ENCODE results near the gene PLEKHM2. TPM values are rescaled to one million over a fixed set of nuclear protein-coding genes. Genes with fewer than 3 reads are reported as not detected.

PLEKHM2 gene
- total RNA-seq, 2 experiments from 2014 or later: 46.5 to 48.1 TPM

Other genes starting within 250 kb of the PLEKHM2 start
- gene CTRC, start 245.9 kb upstream of the PLEKHM2 start, total RNA-seq: under 1 TPM in 1 of 2 experiments, not detected in 1; 0.31 TPM
- gene CELA2A, start 227.6 kb upstream of the PLEKHM2 start, total RNA-seq: not detected
- not detected for gene CELA2B, start 208.2 kb upstream of the PLEKHM2 start, total RNA-seq
- gene CASP9, start 160.1 kb upstream of the PLEKHM2 start, total RNA-seq: 10 to 100 TPM; 10.5 to 11.5 TPM
- gene DNAJC16, start 157.5 kb upstream of the PLEKHM2 start, total RNA-seq: 10 to 100 TPM; 10.0 to 10.4 TPM
- gene AGMAT, start 99.3 kb upstream of the PLEKHM2 start, total RNA-seq: 10 to 100 TPM; 13.9 to 15.2 TPM
- 10 to 100 TPM; 26.3 to 28.2 TPM for gene DDI2, start 66.9 kb upstream of the PLEKHM2 start, total RNA-seq
- gene SLC25A34, start 51.9 kb downstream of the PLEKHM2 start, total RNA-seq: 1 to 10 TPM in 1 of 2 experiments, under 1 TPM in 1; 0.92 to 1.5 TPM
- not detected for gene TMEM82, start 58.2 kb downstream of the PLEKHM2 start, total RNA-seq
- gene FBLIM1, start 74.5 kb downstream of the PLEKHM2 start, total RNA-seq: under 1 TPM in 1 of 2 experiments, not detected in 1; 0.05 TPM
- 1 to 10 TPM; 2.0 to 2.5 TPM for gene UQCRHL, start 123.3 kb downstream of the PLEKHM2 start, total RNA-seq
- 10 to 100 TPM; 37.0 to 41.9 TPM for gene SPEN, start 163.4 kb downstream of the PLEKHM2 start, total RNA-seq